Renal cortex interstitium (tissue), 15 donors: ENCODE results near the gene PLXNA3. TPM values are rescaled to one million over a fixed set of nuclear protein-coding genes. Genes with fewer than 3 reads are reported as not detected.

Experiments used
- DNase-seq, 11 donors: peaks; one replicate each; pipeline ENCODE4 v3.0.0-alpha.2; 2013; ENCODE audit warnings: low read depth in 9 of 11, low spot score in 4 of 11; ENCODE audit errors: extremely low read depth in 1 of 11
- long read RNA-seq, 16 experiments: transcript quantifications; one replicate each; lab custom pipeline, GENCODE V29; 2026
- polyA plus RNA-seq, 3 donors: library from polyadenylated mRNA; unstranded; fragments of 120-200 nt; gene quantifications; one replicate each; pipeline ENCODE4 v1.2.1, GENCODE V29; 2013; ENCODE audit not compliant: insufficient read length in 3 of 3

The PLXNA3 gene
- 10 to 100 TPM; 52.8 to 72.0 (median 57.0) TPM for polyA plus RNA-seq
- long read RNA-seq, donor 1, partial matches to known transcripts: 6 of 6 reads
- long read RNA-seq, donor 1, other reads (novel, unspliced or antisense): 0 of 6 reads
- long read RNA-seq, donor 2, partial matches to known transcripts: 5 of 7 reads
- long read RNA-seq, donor 2, other reads (novel, unspliced or antisense): 0 of 7 reads
- long read RNA-seq, donor 3, partial matches to known transcripts: 0 of 2 reads
- long read RNA-seq, donor 3, other reads (novel, unspliced or antisense): 0 of 2 reads
- long read RNA-seq, donor 4, partial matches to known transcripts: 6 of 93 reads
- long read RNA-seq, donor 4, other reads (novel, unspliced or antisense): 84 of 93 reads
- long read RNA-seq, donor 5, full-length matches to known transcripts: 5 of 42 reads
- long read RNA-seq, donor 5, partial matches to known transcripts: 37 of 42 reads
- long read RNA-seq, donor 5, other reads (novel, unspliced or antisense): 0 of 42 reads
- long read RNA-seq, donor 6, partial matches to known transcripts: 17 of 21 reads
- long read RNA-seq, donor 6, other reads (novel, unspliced or antisense): 0 of 21 reads
- long read RNA-seq, donor 7, partial matches to known transcripts: 8 of 93 reads
- long read RNA-seq, donor 7, other reads (novel, unspliced or antisense): 84 of 93 reads
- long read RNA-seq, donor 8, partial matches to known transcripts: 8 of 10 reads
- long read RNA-seq, donor 8, other reads (novel, unspliced or antisense): 0 of 10 reads
- long read RNA-seq, donor 9, partial matches to known transcripts: 0 of 2 reads
- long read RNA-seq, donor 9, other reads (novel, unspliced or antisense): 0 of 2 reads
- long read RNA-seq, donor 10, full-length matches to known transcripts: 1 of 1 reads
- long read RNA-seq, donor 10, partial matches to known transcripts: 0 of 1 reads
- long read RNA-seq, donor 10, other reads (novel, unspliced or antisense): 0 of 1 reads
- long read RNA-seq, donor 11, partial matches to known transcripts: 0 of 1 reads
- long read RNA-seq, donor 11, other reads (novel, unspliced or antisense): 0 of 1 reads
- long read RNA-seq, donor 12: 0 reads
- long read RNA-seq, donor 13, partial matches to known transcripts: 0 of 3 reads
- long read RNA-seq, donor 13, other reads (novel, unspliced or antisense): 0 of 3 reads
- long read RNA-seq, donor 14, partial matches to known transcripts: 0 of 2 reads
- long read RNA-seq, donor 14, other reads (novel, unspliced or antisense): 0 of 2 reads
- long read RNA-seq, donor 15, partial matches to known transcripts: 0 of 2 reads
- long read RNA-seq, donor 15, other reads (novel, unspliced or antisense): 0 of 2 reads
- long read RNA-seq, donor 16, partial matches to known transcripts: 53 of 212 reads
- long read RNA-seq, donor 16, other reads (novel, unspliced or antisense): 157 of 212 reads

- no peak for DNase-seq
These were observed at the start of gene PLXNA3 for GRCh38 chrX:154458116-154458953. Gene PLXNA3 (plus strand): TSS chrX:154458281. CDS start chrX:154460184, 1,903 bp downstream.

- DNase-seq: no peak
These were observed 49.3 kb upstream of the PLXNA3 start for GRCh38 chrX:154408659-154409221.

- DNase-seq: no peak
These were observed 48.7 kb upstream of the PLXNA3 start, which contains the start of gene DNASE1L1 for GRCh38 chrX:154409222-154409871. Gene DNASE1L1 (minus strand): TSS chrX:154409254. CDS start chrX:154405568, 3,686 bp downstream.

GRCh38 chrX:154411981-154412340, 46.1 kb upstream of the PLXNA3 start:
- peak in 1 of 11 donors; percentile 49 for DNase-seq

- DNase-seq: no peak
These were observed 45.6 kb upstream of the PLXNA3 start for GRCh38 chrX:154412468-154412867.

- no peak for DNase-seq
These were observed 44.9 kb upstream of the PLXNA3 start for GRCh38 chrX:154413142-154413541.

- no peak for DNase-seq
These were observed 40.9 kb upstream of the PLXNA3 start for GRCh38 chrX:154417157-154417556.

- no peak for DNase-seq
These were observed 38.9 kb upstream of the PLXNA3 start for GRCh38 chrX:154419189-154419588.

GRCh38 chrX:154419688-154420401, 38.2 kb upstream of the PLXNA3 start:
- DNase-seq: no peak

GRCh38 chrX:154420402-154420756, 37.7 kb upstream of the PLXNA3 start:
- DNase-seq: no peak

- DNase-seq: no peak
These were observed 30.9 kb upstream of the PLXNA3 start for GRCh38 chrX:154426916-154427770.

- DNase-seq: peak in 9 of 11 donors; percentile 55 to 90 (median 81)
These were observed 29.6 kb upstream of the PLXNA3 start, which contains the start of gene ATP6AP1 for GRCh38 chrX:154428176-154429171. Gene ATP6AP1 (plus strand): TSS chrX:154428677. CDS start chrX:154428693, 16 bp downstream.

- no peak for DNase-seq
These were observed 28.4 kb upstream of the PLXNA3 start for GRCh38 chrX:154429711-154430110.

- no peak for DNase-seq
These were observed 27.6 kb upstream of the PLXNA3 start for GRCh38 chrX:154430479-154430878.
